Measurements from ENCODE around the gene PDE9A.

PDE9A gene

DNA sequence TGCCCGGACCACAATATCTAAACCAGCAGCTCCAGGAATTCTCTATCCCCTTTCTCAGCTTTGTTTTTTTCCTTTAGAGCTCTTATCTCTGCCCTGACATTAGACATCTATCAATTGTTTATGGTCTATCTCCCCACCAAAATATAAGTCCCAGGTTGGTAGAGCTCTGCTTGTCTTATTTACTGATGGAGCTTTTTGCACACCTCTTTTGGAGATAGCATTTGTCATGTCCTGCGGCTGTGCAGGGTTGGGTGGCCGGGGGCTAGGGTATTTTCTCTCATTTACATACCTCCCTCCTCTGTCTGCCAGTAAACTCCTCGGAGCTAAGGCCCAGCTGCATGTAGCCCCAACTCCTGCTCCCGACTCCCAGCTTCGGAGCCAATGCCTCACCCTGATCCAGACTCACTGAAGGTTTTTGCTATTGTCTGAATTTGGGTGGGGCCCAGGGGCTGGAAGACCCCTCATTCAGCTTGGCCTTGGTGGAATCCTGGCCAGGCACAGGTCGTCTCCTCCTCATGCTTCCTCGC is 11.1 kb upstream of the PDE9A start:
- no peak for DNase-seq (ENCODE audit: low read depth, low spot score)

DNA sequence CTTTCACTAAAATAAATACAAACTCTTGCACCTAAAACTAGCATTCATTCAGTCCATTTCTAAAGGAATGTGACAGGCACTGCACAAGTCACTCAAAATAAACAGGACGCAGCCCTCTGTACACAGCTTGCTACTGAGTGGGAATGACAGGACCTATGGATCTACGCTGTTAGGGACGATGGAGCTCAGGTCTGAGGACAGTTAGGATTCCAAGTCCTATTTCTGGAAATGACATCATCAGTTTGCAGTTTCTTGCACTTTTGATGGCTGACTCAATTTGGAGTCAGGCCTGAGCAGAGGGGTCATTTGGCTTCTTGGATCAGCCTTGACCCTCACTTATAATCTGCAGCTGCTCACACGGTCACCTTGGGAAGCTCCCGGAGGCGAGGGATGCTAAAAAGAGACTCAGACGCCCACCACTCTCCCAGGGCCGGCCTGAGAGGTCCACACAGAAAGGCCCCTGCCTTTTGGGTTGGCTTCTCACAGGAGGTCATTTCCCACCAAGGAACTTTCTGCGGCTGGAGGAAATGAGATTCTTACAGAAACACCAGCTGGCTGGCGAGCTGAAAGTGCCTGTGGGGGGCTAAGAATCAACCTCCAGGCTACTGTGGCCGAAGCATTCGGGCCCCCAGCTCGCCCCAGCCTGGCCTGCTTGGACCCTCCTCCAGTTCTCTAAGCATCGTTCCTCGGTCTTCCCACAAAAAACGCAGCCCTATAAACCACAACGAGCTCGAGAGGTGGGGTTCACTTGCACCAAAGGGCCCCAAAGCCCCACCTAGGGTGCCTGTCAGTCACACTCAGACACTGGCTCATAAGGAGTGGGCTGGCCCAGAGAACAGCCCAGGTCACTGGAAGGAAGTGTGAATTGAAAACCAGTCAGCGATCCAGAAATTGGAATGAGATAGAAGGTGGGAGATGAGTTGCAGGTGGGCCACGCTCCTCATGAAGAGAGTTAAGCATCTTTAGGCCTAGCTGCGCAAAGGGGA is 8.9 kb upstream of the PDE9A start:
- no peak for DNase-seq (ENCODE audit: low read depth, low spot score)

- DNase-seq (ENCODE audit: low read depth, low spot score), result no peak
Observed at GRCh38 chr21:42645211-42646075, 8.0 kb upstream of the PDE9A start.

- no peak for DNase-seq (ENCODE audit: low read depth, low spot score)
Observed at GRCh38 chr21:42646076-42646825, 7.2 kb upstream of the PDE9A start.

- DNase-seq (ENCODE audit: low read depth, low spot score), result no peak
Observed at GRCh38 chr21:42646836-42647235, 6.6 kb upstream of the PDE9A start.

- no peak for DNase-seq (ENCODE audit: low read depth, low spot score)
Observed at GRCh38 chr21:42648606-42649005, 4.8 kb upstream of the PDE9A start.

DNA sequence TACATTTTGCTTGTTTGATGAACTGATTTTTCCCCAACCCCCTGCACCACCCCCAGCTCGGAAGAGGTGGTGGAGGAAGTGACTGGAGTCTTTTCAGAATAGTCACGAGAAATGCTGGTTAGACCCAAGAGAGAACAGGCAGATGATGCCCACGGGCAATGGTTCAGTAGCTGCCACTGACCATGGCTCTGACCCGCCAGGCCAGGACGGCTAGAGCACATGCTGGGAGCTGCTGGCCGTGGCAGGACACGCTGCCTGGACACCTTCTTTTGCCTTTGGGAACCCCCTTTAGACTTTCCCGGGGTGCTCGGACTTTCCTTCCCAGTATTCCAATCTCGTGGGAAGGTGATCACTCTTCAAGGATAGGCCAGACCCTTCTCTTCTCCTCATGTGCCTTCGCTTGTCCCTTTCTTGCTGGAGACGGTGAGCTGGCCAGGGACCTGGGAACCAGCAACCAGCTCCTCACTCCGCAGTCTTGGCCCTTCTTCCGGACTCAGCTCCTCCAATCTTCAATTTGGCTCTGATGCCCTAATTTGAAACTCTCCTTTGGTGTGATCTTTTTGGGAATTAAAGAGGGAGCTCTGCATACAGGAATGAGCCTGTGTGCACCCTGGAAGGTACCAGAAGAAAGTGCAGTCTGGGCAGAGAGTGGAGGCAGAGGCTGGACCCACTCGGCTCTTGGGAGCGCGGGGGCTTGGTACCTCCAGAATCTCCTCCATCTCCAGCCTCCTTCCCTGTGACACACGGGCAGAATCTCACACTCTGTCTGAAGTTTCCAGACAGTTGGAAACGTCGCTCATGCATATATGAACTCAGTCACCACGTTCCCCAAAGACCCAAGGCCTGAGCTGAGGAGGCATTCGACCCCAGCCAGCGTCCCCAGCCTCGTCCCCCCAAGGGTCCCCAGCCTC is 4.0 kb upstream of the PDE9A start:
- DNase-seq (ENCODE audit: low read depth, low spot score), result no peak

GRCh38 chr21:42650033-42650370 is 3.4 kb upstream of the PDE9A start:
- no peak for DNase-seq (ENCODE audit: low read depth, low spot score)

DNA sequence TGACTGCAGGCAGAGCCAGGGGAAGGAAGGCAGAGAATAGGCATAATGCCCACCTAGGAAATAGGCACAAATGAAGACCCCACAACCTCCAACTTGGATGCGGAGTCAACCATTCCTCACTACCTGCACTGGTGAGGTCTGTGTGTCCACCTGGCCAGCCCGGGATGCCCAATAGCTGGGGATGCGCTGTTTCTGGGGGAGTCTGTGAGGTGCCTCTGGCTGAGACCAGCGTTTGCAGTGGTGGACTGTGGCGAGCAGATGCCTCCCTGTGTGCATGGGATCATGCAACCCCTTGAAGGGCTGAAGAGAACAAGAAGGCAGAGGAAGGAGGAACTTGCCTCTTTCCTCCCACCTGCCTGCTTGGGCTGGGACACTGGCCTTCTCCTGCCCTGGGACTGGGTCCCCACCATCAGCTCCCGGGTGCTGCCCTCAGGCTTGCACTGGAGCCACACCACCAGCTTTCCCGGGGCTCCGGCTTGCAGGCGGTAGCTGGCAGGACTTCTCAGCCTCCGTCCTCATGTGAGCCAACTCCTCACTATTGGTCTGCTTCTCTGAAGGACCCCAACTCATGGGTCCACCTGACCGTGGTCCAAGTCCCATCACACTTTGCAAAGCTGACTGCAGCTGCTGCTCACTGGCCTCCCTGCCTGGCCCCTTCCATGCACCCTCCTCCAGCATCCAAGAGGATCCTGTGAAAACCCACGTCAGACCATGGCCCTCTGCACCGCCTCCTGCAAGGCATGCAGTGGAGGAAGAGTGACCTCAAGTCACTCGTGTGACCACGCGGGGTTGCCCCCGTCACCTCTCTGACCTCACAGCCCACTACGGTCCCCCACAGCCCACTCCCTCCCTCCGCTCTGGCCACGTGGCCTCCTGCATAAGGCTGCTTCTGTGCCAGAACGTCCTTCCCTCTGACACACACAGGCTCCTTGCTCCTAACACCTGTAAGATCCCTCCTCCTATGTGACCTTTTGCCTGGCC is 2.7 kb upstream of the PDE9A start:
- no peak for DNase-seq (ENCODE audit: low read depth, low spot score)

DNA sequence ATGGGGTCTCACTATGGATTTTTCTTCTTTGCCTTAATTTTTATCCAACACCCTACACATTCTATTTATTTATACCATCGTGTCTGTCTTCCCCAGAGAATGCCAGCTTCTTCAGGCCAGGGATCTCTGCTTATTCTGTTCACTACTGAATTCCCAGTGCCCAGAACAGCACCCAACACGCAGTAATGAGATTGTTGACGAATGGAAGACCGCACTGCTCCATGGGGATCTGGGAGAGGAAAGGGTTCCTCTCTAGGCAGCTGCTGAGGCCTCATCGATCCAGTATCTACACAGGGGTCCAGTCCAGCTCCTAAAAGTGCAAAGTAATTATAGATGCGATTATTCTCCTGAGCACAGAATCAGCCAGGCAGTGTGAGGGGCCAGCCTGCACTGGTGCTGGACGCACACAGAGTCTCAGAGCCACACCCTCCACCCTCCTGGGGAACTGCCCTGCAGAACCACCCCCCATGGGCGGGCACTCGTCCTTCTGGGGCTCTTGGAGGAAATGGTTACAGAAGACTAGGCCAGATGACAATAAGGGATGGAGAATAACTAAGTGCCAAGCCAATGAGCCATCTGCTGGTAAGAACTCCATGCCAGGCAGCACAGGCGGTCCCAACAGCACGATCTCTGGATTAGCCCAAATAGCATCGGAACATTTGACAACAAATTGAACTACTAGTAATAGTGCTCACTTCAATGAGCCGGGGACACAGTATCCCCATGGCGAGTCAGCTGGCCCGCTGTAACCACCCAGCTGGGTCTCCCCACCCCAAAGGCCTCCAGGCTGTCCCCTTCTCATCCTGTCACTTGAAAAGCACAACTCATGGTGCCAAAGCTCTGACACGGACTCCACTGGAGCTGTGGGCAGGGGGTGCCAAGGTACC is 1.7 kb upstream of the PDE9A start:
- no peak for DNase-seq (ENCODE audit: low read depth, low spot score)

GRCh38 chr21:42652527-42653230 is 742 bp upstream of the PDE9A start:
- no peak for DNase-seq (ENCODE audit: low read depth, low spot score)

DNA sequence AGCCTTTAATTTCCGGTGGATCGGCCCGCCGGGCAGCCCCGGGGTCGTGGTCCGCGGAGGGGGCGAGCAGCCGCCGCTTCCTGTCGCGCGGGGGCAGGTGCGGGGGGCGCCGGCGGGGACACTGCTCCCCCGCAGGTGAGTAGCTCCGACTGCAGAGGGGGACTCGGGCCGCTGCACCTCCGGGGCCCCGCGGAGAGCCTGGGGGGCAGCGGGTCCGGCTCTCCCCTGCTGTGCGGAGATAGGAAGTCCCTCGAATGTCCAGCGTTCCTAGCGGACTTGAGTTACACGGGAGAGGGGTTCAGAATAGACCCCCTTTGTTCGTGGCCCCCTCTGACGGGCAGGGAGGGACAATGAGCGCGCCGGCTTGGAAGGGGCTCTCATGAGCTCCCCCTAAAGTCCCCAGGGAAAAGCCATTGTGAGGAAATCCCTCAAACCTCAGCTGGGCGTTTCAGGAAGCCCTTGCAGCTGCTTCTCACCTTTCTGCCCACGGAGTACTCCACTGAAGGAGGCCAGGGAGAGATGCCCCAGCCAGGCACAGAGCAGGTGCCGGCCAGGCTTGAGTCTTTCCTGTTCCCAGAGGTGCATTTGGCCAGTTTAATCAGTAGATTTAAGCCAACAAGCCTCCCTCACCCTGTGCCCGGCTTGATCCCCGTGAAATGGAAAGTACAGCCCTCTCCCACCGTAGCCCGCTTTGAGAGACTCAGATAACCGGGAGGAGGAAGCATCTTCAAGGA is 925 bp downstream of the PDE9A start:
- no peak for DNase-seq (ENCODE audit: low read depth, low spot score)

DNA sequence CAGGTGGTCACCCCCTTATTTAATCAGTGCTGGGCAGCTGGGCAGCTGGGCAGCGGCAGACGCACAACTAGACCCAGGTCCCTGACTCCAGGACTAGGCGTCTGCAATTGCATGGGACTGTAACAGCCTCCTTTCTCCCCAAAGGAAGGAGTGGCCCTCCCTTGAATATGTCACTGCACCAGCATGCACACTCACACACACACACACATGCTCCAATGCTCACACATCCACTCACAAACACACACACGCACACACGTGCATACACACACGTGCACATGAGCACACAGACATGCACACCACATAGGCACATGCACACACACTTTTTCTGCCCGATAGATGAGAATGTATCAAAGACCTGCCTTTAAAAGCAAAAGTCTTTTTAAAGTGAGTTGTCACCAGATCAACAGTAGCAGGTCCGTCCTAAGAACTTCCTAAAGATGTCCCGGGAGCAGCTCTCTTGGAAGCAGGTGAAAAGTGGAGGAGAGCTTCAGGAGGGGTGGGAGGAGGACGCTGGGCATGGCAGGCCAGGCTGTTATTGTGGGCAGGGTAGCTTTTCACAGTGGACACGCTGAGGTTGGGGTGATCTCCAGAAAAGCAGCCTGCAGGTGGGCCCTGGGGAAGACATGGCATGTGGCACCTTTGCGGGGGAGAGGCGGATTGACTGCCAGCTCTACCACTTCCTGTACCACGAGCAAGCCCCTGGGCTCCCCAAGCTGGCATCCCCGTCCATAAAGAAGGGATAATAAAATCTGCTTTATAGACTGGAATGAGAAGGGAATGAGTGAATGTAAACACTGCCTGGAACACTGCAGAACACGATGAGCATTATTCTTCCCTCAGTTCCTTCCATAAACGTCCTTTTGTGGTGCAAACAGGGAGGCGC is 1.7 kb downstream of the PDE9A start:
- DNase-seq (ENCODE audit: low read depth, low spot score), result no peak

GRCh38 chr21:42655796-42656770 is 2.7 kb downstream of the PDE9A start:
- no peak for DNase-seq (ENCODE audit: low read depth, low spot score)

- DNase-seq (ENCODE audit: low read depth, low spot score), result no peak
Observed at GRCh38 chr21:42656872-42657271, 3.5 kb downstream of the PDE9A start.
